SK-N-MC (cell line): ENCODE data around the gene CHD8.

ENCODE experiments used
- EZH2 ChIP-seq: fragments of 200-600 bp; sonication (generic); IDR thresholded peaks from one replicate; pipeline ENCODE4 v1.6.1; 2017; ENCODE audit warnings: antibody characterized with exemption
- POLR2AphosphoS5 ChIP-seq: IDR thresholded peaks from 2 replicates; pipeline ENCODE4 v1.6.1; 2012; ENCODE audit warnings: mild to moderate bottlenecking, low read depth, low read length, borderline replicate concordance

- TF ChIP-seq POLR2AphosphoS5 (no peak), EZH2 (no peak)
Observed at GRCh38 chr14:21408147-21408546, 47.8 kb downstream of the CHD8 start.
